ENCODE data around the gene MRPL4.

- no peak for TF ChIP-seq CTCF (conservative IDR thresholded peaks at IDR 0.05; ENCODE audit: low read length)
- TF ChIP-seq EZH2phosphoT487 (IDR thresholded peaks at IDR 0.05; ENCODE audit: borderline replicate concordance, low read depth, low read length), result no peak
These were observed 41.0 kb downstream of the MRPL4 start for GRCh38 chr19:10292789-10293636.
